GM12878 (cell line): Measurements from ENCODE around the gene CNST.

ENCODE experiments used
- BRCA1 ChIP-seq: IDR thresholded peaks from 2 replicates; pipeline ENCODE4 v1.6.1; 2011; ENCODE audit warnings: low read depth, low read length, improper control_type of control experiment
- CREM ChIP-seq: IDR thresholded peaks from 2 replicates; pipeline ENCODE4 v1.6.1; 2014; ENCODE audit warnings: antibody characterized with exemption, low read depth
- NR2C2 ChIP-seq: IDR thresholded peaks from 2 replicates; pipeline ENCODE4 v1.6.1; 2011; ENCODE audit warnings: borderline replicate concordance, low read depth; ENCODE audit not compliant: control insufficient read depth, insufficient read length
- POLR2A ChIP-seq: IDR thresholded peaks from 2 replicates; pipeline ENCODE4 v1.6.1; 2011; ENCODE audit warnings: low read depth, mild to moderate bottlenecking, low read length
- TF ChIP-seq, protein P1 (sequence below): IDR thresholded peaks from 2 replicates; pipeline ENCODE4 v1.6.1; 2012; ENCODE audit warnings: mild to moderate bottlenecking, low read depth, low read length
- TF ChIP-seq, protein P2 (sequence below): fragments of 450-650 bp; IDR thresholded peaks from 2 replicates; pipeline ENCODE4 v1.6.1; 2016; ENCODE audit warnings: mild to moderate bottlenecking
- TF ChIP-seq, protein P3 (sequence below), 3 experiments: IDR thresholded peaks in 2 of 3; conservative IDR thresholded peaks in 1 of 3; 2 replicates each; pipeline ENCODE4 v1.5.1; 2011; ENCODE audit warnings: low read depth in 3 of 3, low read length in 3 of 3, mild to moderate bottlenecking in 3 of 3, control low read depth in 2 of 3, moderate library complexity in 2 of 3, inconsistent platforms in 1 of 3, mixed read lengths in 1 of 3; ENCODE audit not compliant: control insufficient read depth in 2 of 3, insufficient read depth in 1 of 3; ENCODE audit errors: extremely low read depth in 1 of 3
- TF ChIP-seq, protein P4 (sequence below): fragments of 150-350 bp; IDR thresholded peaks from 2 replicates; pipeline ENCODE4 v1.6.1; 2016; ENCODE audit warnings: low read depth, low read length

- TF ChIP-seq NR2C2 (no peak), POLR2A (no peak), CREM (no peak), BRCA1 (no peak)
- TF ChIP-seq, protein P1, sequence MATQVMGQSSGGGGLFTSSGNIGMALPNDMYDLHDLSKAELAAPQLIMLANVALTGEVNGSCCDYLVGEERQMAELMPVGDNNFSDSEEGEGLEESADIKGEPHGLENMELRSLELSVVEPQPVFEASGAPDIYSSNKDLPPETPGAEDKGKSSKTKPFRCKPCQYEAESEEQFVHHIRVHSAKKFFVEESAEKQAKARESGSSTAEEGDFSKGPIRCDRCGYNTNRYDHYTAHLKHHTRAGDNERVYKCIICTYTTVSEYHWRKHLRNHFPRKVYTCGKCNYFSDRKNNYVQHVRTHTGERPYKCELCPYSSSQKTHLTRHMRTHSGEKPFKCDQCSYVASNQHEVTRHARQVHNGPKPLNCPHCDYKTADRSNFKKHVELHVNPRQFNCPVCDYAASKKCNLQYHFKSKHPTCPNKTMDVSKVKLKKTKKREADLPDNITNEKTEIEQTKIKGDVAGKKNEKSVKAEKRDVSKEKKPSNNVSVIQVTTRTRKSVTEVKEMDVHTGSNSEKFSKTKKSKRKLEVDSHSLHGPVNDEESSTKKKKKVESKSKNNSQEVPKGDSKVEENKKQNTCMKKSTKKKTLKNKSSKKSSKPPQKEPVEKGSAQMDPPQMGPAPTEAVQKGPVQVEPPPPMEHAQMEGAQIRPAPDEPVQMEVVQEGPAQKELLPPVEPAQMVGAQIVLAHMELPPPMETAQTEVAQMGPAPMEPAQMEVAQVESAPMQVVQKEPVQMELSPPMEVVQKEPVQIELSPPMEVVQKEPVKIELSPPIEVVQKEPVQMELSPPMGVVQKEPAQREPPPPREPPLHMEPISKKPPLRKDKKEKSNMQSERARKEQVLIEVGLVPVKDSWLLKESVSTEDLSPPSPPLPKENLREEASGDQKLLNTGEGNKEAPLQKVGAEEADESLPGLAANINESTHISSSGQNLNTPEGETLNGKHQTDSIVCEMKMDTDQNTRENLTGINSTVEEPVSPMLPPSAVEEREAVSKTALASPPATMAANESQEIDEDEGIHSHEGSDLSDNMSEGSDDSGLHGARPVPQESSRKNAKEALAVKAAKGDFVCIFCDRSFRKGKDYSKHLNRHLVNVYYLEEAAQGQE = no peak
- TF ChIP-seq, protein P2, sequence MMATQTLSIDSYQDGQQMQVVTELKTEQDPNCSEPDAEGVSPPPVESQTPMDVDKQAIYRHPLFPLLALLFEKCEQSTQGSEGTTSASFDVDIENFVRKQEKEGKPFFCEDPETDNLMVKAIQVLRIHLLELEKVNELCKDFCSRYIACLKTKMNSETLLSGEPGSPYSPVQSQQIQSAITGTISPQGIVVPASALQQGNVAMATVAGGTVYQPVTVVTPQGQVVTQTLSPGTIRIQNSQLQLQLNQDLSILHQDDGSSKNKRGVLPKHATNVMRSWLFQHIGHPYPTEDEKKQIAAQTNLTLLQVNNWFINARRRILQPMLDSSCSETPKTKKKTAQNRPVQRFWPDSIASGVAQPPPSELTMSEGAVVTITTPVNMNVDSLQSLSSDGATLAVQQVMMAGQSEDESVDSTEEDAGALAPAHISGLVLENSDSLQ = no peak
- TF ChIP-seq, protein P3, sequence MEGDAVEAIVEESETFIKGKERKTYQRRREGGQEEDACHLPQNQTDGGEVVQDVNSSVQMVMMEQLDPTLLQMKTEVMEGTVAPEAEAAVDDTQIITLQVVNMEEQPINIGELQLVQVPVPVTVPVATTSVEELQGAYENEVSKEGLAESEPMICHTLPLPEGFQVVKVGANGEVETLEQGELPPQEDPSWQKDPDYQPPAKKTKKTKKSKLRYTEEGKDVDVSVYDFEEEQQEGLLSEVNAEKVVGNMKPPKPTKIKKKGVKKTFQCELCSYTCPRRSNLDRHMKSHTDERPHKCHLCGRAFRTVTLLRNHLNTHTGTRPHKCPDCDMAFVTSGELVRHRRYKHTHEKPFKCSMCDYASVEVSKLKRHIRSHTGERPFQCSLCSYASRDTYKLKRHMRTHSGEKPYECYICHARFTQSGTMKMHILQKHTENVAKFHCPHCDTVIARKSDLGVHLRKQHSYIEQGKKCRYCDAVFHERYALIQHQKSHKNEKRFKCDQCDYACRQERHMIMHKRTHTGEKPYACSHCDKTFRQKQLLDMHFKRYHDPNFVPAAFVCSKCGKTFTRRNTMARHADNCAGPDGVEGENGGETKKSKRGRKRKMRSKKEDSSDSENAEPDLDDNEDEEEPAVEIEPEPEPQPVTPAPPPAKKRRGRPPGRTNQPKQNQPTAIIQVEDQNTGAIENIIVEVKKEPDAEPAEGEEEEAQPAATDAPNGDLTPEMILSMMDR (IDR thresholded peaks at IDR 0.05 in 2 of 3, conservative IDR thresholded peaks at IDR 0.05 in 1 of 3; ENCODE audit: control insufficient read depth in 2 of 3, extremely low read depth in 1 of 3, insufficient read depth in 1 of 3, low read depth in 3 of 3, low read length in 3 of 3) = no peak
- TF ChIP-seq, protein P4, sequence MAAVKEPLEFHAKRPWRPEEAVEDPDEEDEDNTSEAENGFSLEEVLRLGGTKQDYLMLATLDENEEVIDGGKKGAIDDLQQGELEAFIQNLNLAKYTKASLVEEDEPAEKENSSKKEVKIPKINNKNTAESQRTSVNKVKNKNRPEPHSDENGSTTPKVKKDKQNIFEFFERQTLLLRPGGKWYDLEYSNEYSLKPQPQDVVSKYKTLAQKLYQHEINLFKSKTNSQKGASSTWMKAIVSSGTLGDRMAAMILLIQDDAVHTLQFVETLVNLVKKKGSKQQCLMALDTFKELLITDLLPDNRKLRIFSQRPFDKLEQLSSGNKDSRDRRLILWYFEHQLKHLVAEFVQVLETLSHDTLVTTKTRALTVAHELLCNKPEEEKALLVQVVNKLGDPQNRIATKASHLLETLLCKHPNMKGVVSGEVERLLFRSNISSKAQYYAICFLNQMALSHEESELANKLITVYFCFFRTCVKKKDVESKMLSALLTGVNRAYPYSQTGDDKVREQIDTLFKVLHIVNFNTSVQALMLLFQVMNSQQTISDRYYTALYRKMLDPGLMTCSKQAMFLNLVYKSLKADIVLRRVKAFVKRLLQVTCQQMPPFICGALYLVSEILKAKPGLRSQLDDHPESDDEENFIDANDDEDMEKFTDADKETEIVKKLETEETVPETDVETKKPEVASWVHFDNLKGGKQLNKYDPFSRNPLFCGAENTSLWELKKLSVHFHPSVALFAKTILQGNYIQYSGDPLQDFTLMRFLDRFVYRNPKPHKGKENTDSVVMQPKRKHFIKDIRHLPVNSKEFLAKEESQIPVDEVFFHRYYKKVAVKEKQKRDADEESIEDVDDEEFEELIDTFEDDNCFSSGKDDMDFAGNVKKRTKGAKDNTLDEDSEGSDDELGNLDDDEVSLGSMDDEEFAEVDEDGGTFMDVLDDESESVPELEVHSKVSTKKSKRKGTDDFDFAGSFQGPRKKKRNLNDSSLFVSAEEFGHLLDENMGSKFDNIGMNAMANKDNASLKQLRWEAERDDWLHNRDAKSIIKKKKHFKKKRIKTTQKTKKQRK = no peak
Measured at GRCh38 chr1:246711548-246712003, 145.3 kb downstream of the CNST start.
